Duodenal mucosa (tissue), 2 donors: Measurements from ENCODE around the gene F7.

ENCODE experiments used
- H3K27ac ChIP-seq: one replicate; pipeline ENCODE4 v1.7.0; 2013; ENCODE audit warnings: low read depth, low read length
- H3K27me3 ChIP-seq, 2 donors: one replicate each; pipeline ENCODE4 v1.7.0; 2013; ENCODE audit warnings: low read length in 2 of 2, control low read depth in 1 of 2; ENCODE audit not compliant: insufficient read depth in 2 of 2, control insufficient read depth in 1 of 2
- H3K36me3 ChIP-seq, 2 donors: one replicate each; pipeline ENCODE4 v1.7.0; 2013; ENCODE audit warnings: low read length in 2 of 2, control low read depth in 1 of 2; ENCODE audit not compliant: insufficient read depth in 2 of 2, control insufficient read depth in 1 of 2
- H3K4me1 ChIP-seq, 2 donors: one replicate each; pipeline ENCODE4 v1.7.0; 2013; ENCODE audit warnings: low read length in 2 of 2, control low read depth in 1 of 2; ENCODE audit not compliant: insufficient read depth in 2 of 2, control insufficient read depth in 1 of 2
- H3K4me3 ChIP-seq, 2 donors: one replicate each; pipeline ENCODE4 v1.7.0; 2013; ENCODE audit warnings: low read length in 2 of 2, low read depth in 1 of 2
- H3K9ac ChIP-seq, 2 donors: one replicate each; pipeline ENCODE4 v1.7.0; 2013; ENCODE audit warnings: low read length in 2 of 2, low read depth in 1 of 2
- H3K9me3 ChIP-seq, 2 donors: one replicate each; pipeline ENCODE4 v1.7.0; 2013; ENCODE audit warnings: low read length in 2 of 2, control low read depth in 1 of 2; ENCODE audit not compliant: control insufficient read depth in 1 of 2

F7 gene

GRCh38 chr13:113148940-113149503 lies 43.4 kb downstream of the F7 start:
- Histone ChIP-seq H3K4me1 (peaks cover 8 to 17% of the 10 kb centered on the region in 2 donors), H3K27me3 (peaks cover 0 to 6% of the 10 kb centered on the region in 2 donors), H3K27ac (no peak overlapping the region), H3K9ac (no peak overlapping the region), H3K9me3 (no peaks in the 10 kb centered on the region), H3K36me3 (no peaks in the 10 kb centered on the region), H3K4me3 (no peak overlapping the region)

- no peak overlapping the region for H3K9ac ChIP-seq
- no peaks in the 10 kb centered on the region for H3K36me3 ChIP-seq
- no peak overlapping the region for H3K27ac ChIP-seq
- peaks cover 12 to 17% of the 10 kb centered on the region in 2 donors for H3K4me1 ChIP-seq
- H3K27me3 ChIP-seq = peaks cover 0 to 6% of the 10 kb centered on the region in 2 donors
- H3K9me3 ChIP-seq = no peaks in the 10 kb centered on the region
- no peak overlapping the region for H3K4me3 ChIP-seq
Observed at GRCh38 chr13:113149711-113150549, 44.3 kb downstream of the F7 start.

- no peak overlapping the region for H3K9ac ChIP-seq
- no peak overlapping the region for H3K4me3 ChIP-seq
- H3K27ac ChIP-seq = no peak overlapping the region
- peaks cover 0 to 6% of the 10 kb centered on the region in 2 donors for H3K27me3 ChIP-seq
- H3K9me3 ChIP-seq = no peaks in the 10 kb centered on the region
- H3K36me3 ChIP-seq = no peaks in the 10 kb centered on the region
- peaks cover 12 to 17% of the 10 kb centered on the region in 2 donors for H3K4me1 ChIP-seq
Observed at GRCh38 chr13:113150550-113151365, 45.2 kb downstream of the F7 start.

- no peak overlapping the region for H3K9ac ChIP-seq
- peaks cover 0 to 6% of the 10 kb centered on the region in 2 donors for H3K27me3 ChIP-seq
- no peak overlapping the region for H3K27ac ChIP-seq
- H3K9me3 ChIP-seq = no peaks in the 10 kb centered on the region
- peaks cover 12 to 17% of the 10 kb centered on the region in 2 donors for H3K4me1 ChIP-seq
- H3K4me3 ChIP-seq = peak overlapping the region in 1 of 2 donors; percentile 73
- no peaks in the 10 kb centered on the region for H3K36me3 ChIP-seq
Observed at GRCh38 chr13:113151745-113152690, 46.4 kb downstream of the F7 start.

- Histone ChIP-seq H3K4me1 (peaks cover 12 to 17% of the 10 kb centered on the region in 2 donors), H3K4me3 (peak overlapping the region; percentile 70 to 73), H3K27ac (no peak overlapping the region)
Observed at GRCh38 chr13:113152691-113152983, 47.0 kb downstream of the F7 start.

GRCh38 chr13:113152984-113153809 lies 47.6 kb downstream of the F7 start:
- peak overlapping the region; percentile 43 to 54 for H3K9ac ChIP-seq
- no peaks in the 10 kb centered on the region for H3K9me3 ChIP-seq
- peak overlapping the region; percentile 70 to 73 for H3K4me3 ChIP-seq
- peaks cover 12 to 20% of the 10 kb centered on the region in 2 donors for H3K4me1 ChIP-seq
- H3K27me3 ChIP-seq = peaks cover 0 to 6% of the 10 kb centered on the region in 2 donors
- H3K27ac ChIP-seq = peak overlapping the region; percentile 51
- H3K36me3 ChIP-seq = no peaks in the 10 kb centered on the region

More at GRCh38 chr13:113152691-113152983, 47.0 kb downstream of the F7 start:
- H3K9ac ChIP-seq = peak overlapping the region; percentile 43 to 54
- peaks cover 0 to 6% of the 10 kb centered on the region in 2 donors for H3K27me3 ChIP-seq
- no peaks in the 10 kb centered on the region for H3K9me3 ChIP-seq
- no peaks in the 10 kb centered on the region for H3K36me3 ChIP-seq

GRCh38 chr13:113153810-113154748 lies 48.5 kb downstream of the F7 start:
- Histone ChIP-seq H3K36me3 (no peaks in the 10 kb centered on the region), H3K4me1 (peaks cover 12 to 25% of the 10 kb centered on the region in 2 donors), H3K9ac (peak overlapping the region; percentile 43 to 54), H3K9me3 (no peaks in the 10 kb centered on the region), H3K27ac (peak overlapping the region; percentile 51), H3K27me3 (peaks cover 0 to 6% of the 10 kb centered on the region in 2 donors), H3K4me3 (peak overlapping the region; percentile 70 to 73)

- Histone ChIP-seq H3K4me1 (peaks cover 12 to 25% of the 10 kb centered on the region in 2 donors), H3K36me3 (no peaks in the 10 kb centered on the region), H3K4me3 (no peak overlapping the region), H3K27me3 (peaks cover 0 to 6% of the 10 kb centered on the region in 2 donors), H3K27ac (no peak overlapping the region), H3K9me3 (no peaks in the 10 kb centered on the region), H3K9ac (no peak overlapping the region)
Observed at GRCh38 chr13:113155201-113155600, 49.6 kb downstream of the F7 start.
